Thoracic aorta (tissue), 2 donors: ENCODE data around the gene FRS2. TPM values are rescaled to one million over a fixed set of nuclear protein-coding genes. Genes with fewer than 3 reads are reported as not detected.
"Not testable (repeated sequence)": the region's sequence is repeated elsewhere in the genome, so short reads cannot be mapped to it uniquely, and the experiment has no call there.

Experiments
- ATAC-seq: fragments of 150-250 bp; one replicate; pipeline ENCODE4 v1.8.0; 2017; ENCODE audit warnings: low read depth; ENCODE audit not compliant: insufficient number of reproducible peaks, low FRiP score
- DNase-seq: peaks from one replicate; pipeline ENCODE4 v3.0.0-alpha.2; 2020; ENCODE audit warnings: low spot score
- H3K27ac ChIP-seq, 2 donors: fragments of 200-600 bp; sonication (generic); 1 replicate in 1 of 2; 2 replicates in 1 of 2; pipeline ENCODE4 v1.5.1; 2016; ENCODE audit warnings: mild to moderate bottlenecking in 2 of 2, moderate library complexity in 2 of 2
- H3K27me3 ChIP-seq: fragments of 200-600 bp; sonication (generic); replicated peaks from 2 replicates; pipeline ENCODE4 v1.6.0; 2016; ENCODE audit warnings: mild to moderate bottlenecking; ENCODE audit not compliant: insufficient read depth
- H3K36me3 ChIP-seq: fragments of 200-600 bp; sonication (generic); one replicate; pipeline ENCODE4 v1.5.1; 2016
- H3K4me1 ChIP-seq, 2 donors: fragments of 200-600 bp; sonication (generic); 1 replicate in 1 of 2; 2 replicates in 1 of 2; pipeline versions ENCODE4 v1.5.1 to v1.6.0; 2016; ENCODE audit warnings: low read depth in 2 of 2, mild to moderate bottlenecking in 1 of 2; ENCODE audit not compliant: control insufficient read depth in 1 of 2
- H3K4me3 ChIP-seq: fragments of 200-600 bp; sonication (generic); 2 replicates; pipeline ENCODE4 v1.5.1; 2016; ENCODE audit warnings: mild to moderate bottlenecking
- H3K9me3 ChIP-seq: fragments of 200-600 bp; sonication (generic); 2 replicates; pipeline ENCODE4 v1.5.1; 2016
- total RNA-seq, 2 donors: library from RNA; depleted of rRNA; stranded (reverse); fragments of >200 nt; gene quantifications; one replicate each; pipeline versions ENCODE4 v1.1.0 to v1.2.3, GENCODE V29; 2016
- TF ChIP-seq, protein P1 (sequence below): fragments of 200-600 bp; sonication (generic); IDR thresholded peaks from one replicate; pipeline ENCODE4 v1.5.1; 2019; ENCODE audit warnings: antibody characterized with exemption

Gene FRS2
- total RNA-seq, 2 donors from 2014 or later = 29.8 to 72.3 TPM

DNA sequence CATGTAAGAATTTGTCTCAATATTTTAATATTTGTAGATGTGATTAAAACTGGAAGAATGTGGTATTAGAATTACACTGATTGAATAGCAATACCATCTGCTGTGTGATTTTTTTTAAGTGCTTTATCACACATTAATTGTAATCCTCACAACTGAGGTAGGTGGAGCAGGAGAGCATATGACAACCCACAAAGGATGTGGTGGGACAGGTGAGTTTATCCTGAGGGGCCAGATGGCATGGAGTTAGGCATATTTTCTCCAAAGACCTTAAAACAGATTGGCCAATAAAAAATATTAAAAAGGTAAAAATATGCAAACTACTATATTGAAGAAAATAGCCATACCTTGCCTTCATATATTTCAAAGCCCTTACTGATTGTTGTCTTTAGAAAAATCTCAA lies 132.8 kb downstream of the FRS2 start:
- no peaks in the 10 kb centered on the region for H3K27me3 ChIP-seq
- ATAC-seq = no peak
- no peaks in the 10 kb centered on the region for H3K9me3 ChIP-seq
- H3K4me3 ChIP-seq = no peak overlapping the region
- no peak for DNase-seq
- no peak overlapping the region for H3K27ac ChIP-seq
- no peaks in the 10 kb centered on the region for H3K4me1 ChIP-seq
- H3K36me3 ChIP-seq = peaks cover 35% of the 10 kb centered on the region
- TF ChIP-seq, protein P1, sequence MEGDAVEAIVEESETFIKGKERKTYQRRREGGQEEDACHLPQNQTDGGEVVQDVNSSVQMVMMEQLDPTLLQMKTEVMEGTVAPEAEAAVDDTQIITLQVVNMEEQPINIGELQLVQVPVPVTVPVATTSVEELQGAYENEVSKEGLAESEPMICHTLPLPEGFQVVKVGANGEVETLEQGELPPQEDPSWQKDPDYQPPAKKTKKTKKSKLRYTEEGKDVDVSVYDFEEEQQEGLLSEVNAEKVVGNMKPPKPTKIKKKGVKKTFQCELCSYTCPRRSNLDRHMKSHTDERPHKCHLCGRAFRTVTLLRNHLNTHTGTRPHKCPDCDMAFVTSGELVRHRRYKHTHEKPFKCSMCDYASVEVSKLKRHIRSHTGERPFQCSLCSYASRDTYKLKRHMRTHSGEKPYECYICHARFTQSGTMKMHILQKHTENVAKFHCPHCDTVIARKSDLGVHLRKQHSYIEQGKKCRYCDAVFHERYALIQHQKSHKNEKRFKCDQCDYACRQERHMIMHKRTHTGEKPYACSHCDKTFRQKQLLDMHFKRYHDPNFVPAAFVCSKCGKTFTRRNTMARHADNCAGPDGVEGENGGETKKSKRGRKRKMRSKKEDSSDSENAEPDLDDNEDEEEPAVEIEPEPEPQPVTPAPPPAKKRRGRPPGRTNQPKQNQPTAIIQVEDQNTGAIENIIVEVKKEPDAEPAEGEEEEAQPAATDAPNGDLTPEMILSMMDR = no peak

GRCh38 chr12:69603556-69603955 lies 133.4 kb downstream of the FRS2 start:
- not testable (repeated sequence) for H3K4me3 ChIP-seq, H3K4me1 ChIP-seq, DNase-seq, H3K9me3 ChIP-seq, ATAC-seq, H3K27me3 ChIP-seq, H3K27ac ChIP-seq
- peaks cover 33% of the 10 kb centered on the region for H3K36me3 ChIP-seq

DNA sequence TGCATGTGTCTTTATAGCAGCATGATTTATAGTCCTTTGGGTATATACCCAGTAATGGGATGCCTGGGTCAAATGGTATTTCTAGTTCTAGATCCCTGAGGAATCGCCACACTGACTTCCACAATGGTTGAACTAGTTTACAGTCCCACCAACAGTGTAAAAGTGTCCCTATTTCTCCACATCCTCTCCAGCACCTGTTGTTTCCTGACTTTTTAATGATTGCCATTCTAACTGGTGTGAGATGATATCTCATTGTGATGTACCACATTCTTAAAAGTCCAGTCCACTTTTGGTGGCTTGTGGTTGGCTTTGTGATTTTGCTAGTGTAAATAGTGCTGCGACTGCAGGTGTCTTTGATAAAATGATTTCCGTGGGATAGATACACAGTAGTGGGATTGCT lies 134.1 kb downstream of the FRS2 start:
- not testable (repeated sequence) for H3K9me3 ChIP-seq, H3K4me3 ChIP-seq, H3K27ac ChIP-seq, H3K27me3 ChIP-seq, H3K4me1 ChIP-seq, ATAC-seq, DNase-seq
- peaks cover 28% of the 10 kb centered on the region for H3K36me3 ChIP-seq

DNA sequence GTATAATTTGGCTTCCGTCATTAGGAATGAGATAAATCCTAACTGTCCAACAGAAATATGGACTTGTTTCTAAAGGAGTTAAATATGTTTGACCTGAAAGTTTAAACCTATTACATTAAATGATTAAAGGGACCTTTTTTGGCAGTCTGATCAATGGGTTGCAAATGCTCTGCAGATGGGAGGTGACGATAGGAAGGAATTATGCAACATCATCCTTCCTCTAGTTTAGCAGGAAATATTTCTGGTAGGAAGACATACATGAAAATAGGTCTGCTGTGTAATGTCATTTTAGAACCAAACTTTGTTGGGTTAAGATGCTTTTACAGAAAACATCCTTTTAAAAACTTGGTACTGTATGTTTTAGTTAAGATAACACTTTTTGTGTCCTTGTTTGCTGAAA lies 137.9 kb downstream of the FRS2 start:
- no peaks in the 10 kb centered on the region for H3K4me1 ChIP-seq
- ATAC-seq (no peak), DNase-seq (no peak)
- no peak overlapping the region for H3K27ac ChIP-seq
- H3K27me3 ChIP-seq = no peaks in the 10 kb centered on the region
- peaks cover 3% of the 10 kb centered on the region for H3K36me3 ChIP-seq
- TF ChIP-seq, protein P1 = no peak
- no peaks in the 10 kb centered on the region for H3K9me3 ChIP-seq
- H3K4me3 ChIP-seq = no peak overlapping the region

DNA sequence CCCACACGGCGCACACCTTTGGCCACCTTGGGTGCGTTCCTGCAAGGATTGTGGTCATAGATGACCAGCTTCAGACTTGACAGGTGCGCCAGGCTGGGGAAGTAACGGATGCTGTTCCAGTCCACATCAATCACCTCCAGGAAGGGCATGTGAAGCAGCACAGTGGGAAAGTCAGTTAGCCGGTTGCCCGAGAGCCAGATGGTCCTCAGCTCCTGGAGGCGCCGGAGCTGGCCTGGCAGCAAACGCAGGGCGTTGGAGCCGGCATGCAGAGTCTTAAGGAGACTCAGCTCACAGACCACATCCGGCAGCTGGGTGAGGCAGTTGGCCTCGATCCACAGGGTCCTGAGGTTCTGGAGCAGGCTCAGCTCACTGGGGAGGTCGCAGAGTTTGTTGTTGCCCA lies 139.9 kb downstream of the FRS2 start:
- TF ChIP-seq, protein P1 = no peak
- Histone ChIP-seq H3K27ac (no peak overlapping the region), H3K36me3 (no peaks in the 10 kb centered on the region), H3K4me1 (no peaks in the 10 kb centered on the region), H3K4me3 (no peak overlapping the region), H3K27me3 (no peaks in the 10 kb centered on the region), H3K9me3 (no peaks in the 10 kb centered on the region)
- DNase-seq (no peak), ATAC-seq (no peak)

DNA sequence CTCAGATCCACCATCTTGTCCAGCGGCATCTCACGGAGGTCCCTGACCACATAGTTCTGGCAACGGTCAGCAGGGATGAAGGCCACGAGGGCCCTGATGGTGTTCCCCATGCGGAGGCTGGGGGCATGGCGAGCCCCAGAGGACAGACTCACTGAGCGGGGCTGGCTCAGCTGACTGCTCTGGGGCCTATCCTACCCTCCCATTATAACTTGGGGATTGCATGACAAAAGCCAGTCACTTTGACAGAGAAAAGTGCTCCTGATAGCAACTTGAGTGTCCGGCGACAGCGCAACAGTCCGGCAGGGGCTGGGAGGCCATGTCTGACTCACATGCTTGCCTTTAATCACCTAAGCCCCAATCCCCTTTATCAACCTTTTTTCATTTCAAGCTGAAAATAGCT lies 140.5 kb downstream of the FRS2 start, which contains the start of gene LRRC10:
TSS of gene LRRC10 (minus strand) at position 179 of the 400 bp plus-strand sequence. CDS start at position 110, 69 bp downstream.
- DNase-seq = no peak
- no peak for ATAC-seq
- Histone ChIP-seq H3K4me3 (no peak within 1 kb of the TSS), H3K36me3 (no peaks in the 10 kb centered on the region), H3K9me3 (no peaks in the 10 kb centered on the region), H3K27ac (no peak within 1 kb of the TSS), H3K27me3 (no peaks in the 10 kb centered on the region), H3K4me1 (no peaks in the 10 kb centered on the region)
- TF ChIP-seq, protein P1 = no peak
